ENCODE results near the gene TAOK3. TPM values are rescaled to one million over a fixed set of nuclear protein-coding genes. Genes with fewer than 3 reads are reported as not detected.
A peak's percentile ranks its signal among the peaks of the same experiment; 100 is the strongest.
"Not testable (repeated sequence)": the region's sequence is repeated elsewhere in the genome, so short reads cannot be mapped to it uniquely, and the experiment has no call there.

The TAOK3 gene
- total RNA-seq, 1 donor: 27.9 TPM

DNA sequence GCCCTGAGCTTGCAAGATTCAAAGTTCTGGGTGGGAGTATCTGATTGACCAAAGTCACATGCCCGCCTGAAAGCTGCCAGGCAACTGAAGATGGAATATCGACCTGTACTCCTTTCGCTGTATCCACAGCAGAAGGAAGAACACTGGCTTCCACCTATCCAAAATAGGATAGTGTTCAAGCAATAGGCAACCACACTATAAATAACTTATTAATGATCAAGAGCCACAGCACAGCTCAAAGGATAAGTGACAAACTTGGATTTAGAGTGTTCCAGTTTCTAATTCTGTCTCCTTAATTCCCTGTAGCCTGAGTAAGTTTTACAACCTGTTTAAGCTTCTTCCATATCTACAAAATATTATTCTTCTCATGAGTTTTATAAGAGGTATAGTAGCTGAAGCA, 89.9 kb downstream of the TAOK3 start:
- Histone ChIP-seq H3K27me3 (ENCODE audit: insufficient read depth, low read length) (no peaks in the 10 kb centered on the region), H3K9me3 (ENCODE audit: low read depth, low read length) (no peaks in the 10 kb centered on the region), H3K4me1 (ENCODE audit: insufficient read depth, low read length) (no peaks in the 10 kb centered on the region), H3K27ac (ENCODE audit: low read depth, low read length) (no peak overlapping the region), H3K4me3 (ENCODE audit: insufficient read depth, low read length) (no peak overlapping the region), H2AFZ (ENCODE audit: low read length) (no peak overlapping the region), H3K4me2 (ENCODE audit: insufficient read depth, low read length) (no peak overlapping the region), H4K20me1 (ENCODE audit: insufficient read depth, low read length) (no peaks in the 10 kb centered on the region), H3K79me2 (ENCODE audit: insufficient read depth, low read length) (peaks cover 13% of the 10 kb centered on the region), H3K36me3 (ENCODE audit: insufficient read depth, low read length) (no peaks in the 10 kb centered on the region)
- TF ChIP-seq CTCF (IDR thresholded peaks at IDR 0.05; ENCODE audit: extremely low read depth, low read depth, low read length): no peak
- no peak for DNase-seq (ENCODE audit: insufficient read length, low spot score, missing footprints)

DNA sequence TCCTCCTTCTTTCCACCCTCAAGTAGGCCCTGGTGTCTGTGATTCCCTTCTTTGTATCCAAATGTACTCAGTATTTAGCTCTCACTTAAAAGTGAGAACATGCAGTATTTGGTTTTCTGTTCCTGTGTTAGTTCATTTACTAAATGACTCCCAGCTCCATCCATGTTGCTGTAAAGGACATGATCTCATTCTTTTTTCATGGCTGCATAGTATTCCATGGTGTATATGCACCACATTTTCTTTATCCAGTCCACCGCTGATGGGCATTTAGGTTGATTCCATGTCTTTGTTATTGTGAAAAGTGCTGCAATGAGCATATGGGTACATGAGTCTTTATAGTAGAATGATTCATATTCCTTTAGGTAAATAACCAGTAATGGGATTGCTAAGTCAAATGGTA, 94.4 kb downstream of the TAOK3 start:
- H2AFZ ChIP-seq (ENCODE audit: low read length); H3K4me3 ChIP-seq (ENCODE audit: insufficient read depth, low read length); H3K9me3 ChIP-seq (ENCODE audit: low read depth, low read length); H4K20me1 ChIP-seq (ENCODE audit: insufficient read depth, low read length); H3K79me2 ChIP-seq (ENCODE audit: insufficient read depth, low read length); H3K36me3 ChIP-seq (ENCODE audit: insufficient read depth, low read length); DNase-seq (ENCODE audit: insufficient read length, low spot score, missing footprints); H3K27me3 ChIP-seq (ENCODE audit: insufficient read depth, low read length); H3K4me1 ChIP-seq (ENCODE audit: insufficient read depth, low read length); H3K4me2 ChIP-seq (ENCODE audit: insufficient read depth, low read length); H3K27ac ChIP-seq (ENCODE audit: low read depth, low read length): not testable (repeated sequence)

- TF ChIP-seq CTCF (IDR thresholded peaks at IDR 0.05; ENCODE audit: extremely low read depth, low read depth, low read length): no peak
- H3K27me3 ChIP-seq (ENCODE audit: insufficient read depth, low read length): no peaks in the 10 kb centered on the region
- H3K9me3 ChIP-seq (ENCODE audit: low read depth, low read length): no peaks in the 10 kb centered on the region
- peak; percentile 32 for DNase-seq (ENCODE audit: insufficient read length, low spot score, missing footprints)
- H2AFZ ChIP-seq (ENCODE audit: low read length): no peak overlapping the region
- H3K4me3 ChIP-seq (ENCODE audit: insufficient read depth, low read length): no peak overlapping the region
- H3K4me1 ChIP-seq (ENCODE audit: insufficient read depth, low read length): no peaks in the 10 kb centered on the region
- H4K20me1 ChIP-seq (ENCODE audit: insufficient read depth, low read length): no peaks in the 10 kb centered on the region
- peak overlapping the region; percentile 41 for H3K4me2 ChIP-seq (ENCODE audit: insufficient read depth, low read length)
- H3K36me3 ChIP-seq (ENCODE audit: insufficient read depth, low read length): no peaks in the 10 kb centered on the region
- H3K27ac ChIP-seq (ENCODE audit: low read depth, low read length): no peak overlapping the region
- peaks cover 7% of the 10 kb centered on the region for H3K79me2 ChIP-seq (ENCODE audit: insufficient read depth, low read length)
These were observed 98.6 kb downstream of the TAOK3 start for GRCh38 chr12:118274066-118274465.

DNA sequence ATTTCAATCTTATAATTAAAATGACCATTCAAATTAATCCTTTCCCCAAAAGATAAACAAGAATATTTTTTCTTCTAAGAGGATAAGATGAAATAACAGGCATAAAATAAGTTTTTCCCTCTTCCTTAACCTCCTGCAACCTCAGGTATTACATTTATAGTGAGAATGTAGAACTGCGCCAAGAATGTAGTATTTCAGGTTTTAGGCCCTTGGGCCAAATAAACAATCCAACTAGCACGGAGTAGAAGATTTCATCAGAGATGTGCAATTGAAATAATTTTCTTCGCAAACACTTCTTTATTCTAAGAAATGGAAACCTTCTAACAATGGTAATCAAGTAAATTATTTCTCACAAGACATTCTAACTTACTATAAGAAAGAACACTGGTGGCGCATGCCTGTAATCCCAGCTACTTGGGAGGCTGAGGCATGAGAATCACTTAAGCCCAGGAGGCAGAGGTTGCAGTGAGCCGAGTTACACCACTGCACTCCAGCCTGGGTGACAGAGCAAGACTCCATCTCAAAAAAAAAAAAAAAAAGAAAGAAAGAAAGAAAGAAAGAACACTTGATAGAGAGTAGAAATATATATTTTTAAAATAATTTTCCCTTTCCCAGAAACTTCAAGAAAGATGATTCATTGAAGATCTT, 100.8 kb downstream of the TAOK3 start:
- no peaks in the 10 kb centered on the region for H3K9me3 ChIP-seq (ENCODE audit: low read depth, low read length)
- no peak overlapping the region for H2AFZ ChIP-seq (ENCODE audit: low read length)
- no peaks in the 10 kb centered on the region for H4K20me1 ChIP-seq (ENCODE audit: insufficient read depth, low read length)
- no peaks in the 10 kb centered on the region for H3K36me3 ChIP-seq (ENCODE audit: insufficient read depth, low read length)
- no peak overlapping the region for H3K4me3 ChIP-seq (ENCODE audit: insufficient read depth, low read length)
- DNase-seq (ENCODE audit: insufficient read length, low spot score, missing footprints): no peak
- no peak overlapping the region for H3K27ac ChIP-seq (ENCODE audit: low read depth, low read length)
- H3K27me3 ChIP-seq (ENCODE audit: insufficient read depth, low read length): no peaks in the 10 kb centered on the region
- H3K4me1 ChIP-seq (ENCODE audit: insufficient read depth, low read length): no peaks in the 10 kb centered on the region
- H3K79me2 ChIP-seq (ENCODE audit: insufficient read depth, low read length): peaks cover 7% of the 10 kb centered on the region
- no peak for TF ChIP-seq CTCF (IDR thresholded peaks at IDR 0.05; ENCODE audit: extremely low read depth, low read depth, low read length)
- H3K4me2 ChIP-seq (ENCODE audit: insufficient read depth, low read length): no peak overlapping the region

Data from osteoblast (primary cell).